Measurements from ENCODE around the gene SETD2.
"Not testable (repeated sequence)": the region's sequence is repeated elsewhere in the genome, so short reads cannot be mapped to it uniquely, and the experiment has no call there.

The SETD2 gene

GRCh38 chr3:47098910-47099309, 65.0 kb downstream of the SETD2 start:
- DNase-seq = no peak

- DNase-seq = no peak
Measured at GRCh38 chr3:47097864-47098263, 66.0 kb downstream of the SETD2 start.

- DNase-seq = no peak
Measured at GRCh38 chr3:47096959-47097358, 67.0 kb downstream of the SETD2 start.

- no peak for DNase-seq
Measured at GRCh38 chr3:47092090-47092489, 71.8 kb downstream of the SETD2 start.

GRCh38 chr3:47089630-47090029, 74.3 kb downstream of the SETD2 start:
- no peak for DNase-seq

GRCh38 chr3:47086071-47086470, 77.8 kb downstream of the SETD2 start:
- DNase-seq = no peak

- no peak for DNase-seq
Measured at GRCh38 chr3:47083786-47084185, 80.1 kb downstream of the SETD2 start.

- DNase-seq = no peak
Measured at GRCh38 chr3:47082519-47082918, 81.4 kb downstream of the SETD2 start.

GRCh38 chr3:47079432-47079831, 84.5 kb downstream of the SETD2 start:
- no peak for DNase-seq

- no peak for DNase-seq
Measured at GRCh38 chr3:47073685-47074084, 90.2 kb downstream of the SETD2 start.

- DNase-seq = no peak
Measured at GRCh38 chr3:47070770-47071169, 93.1 kb downstream of the SETD2 start.

- DNase-seq = not testable (repeated sequence)
Measured at GRCh38 chr3:47066259-47066658, 97.7 kb downstream of the SETD2 start.

GRCh38 chr3:47065681-47066080, 98.2 kb downstream of the SETD2 start:
- no peak for DNase-seq

- DNase-seq = no peak
Measured at GRCh38 chr3:47065058-47065457, 98.9 kb downstream of the SETD2 start.

- no peak for DNase-seq
Measured at GRCh38 chr3:47057212-47057671, 106.7 kb downstream of the SETD2 start.

- DNase-seq = no peak
Measured at GRCh38 chr3:47056705-47057104, 107.2 kb downstream of the SETD2 start.

- DNase-seq = no peak
Measured at GRCh38 chr3:47054412-47054811, 109.5 kb downstream of the SETD2 start.

- no peak for DNase-seq
Measured at GRCh38 chr3:47047673-47048072, 116.2 kb downstream of the SETD2 start.

- DNase-seq = no peak
Measured at GRCh38 chr3:47047069-47047468, 116.8 kb downstream of the SETD2 start.

- no peak for DNase-seq
Measured at GRCh38 chr3:47042231-47042791, 121.6 kb downstream of the SETD2 start.

GRCh38 chr3:47041114-47041513, 122.8 kb downstream of the SETD2 start:
- DNase-seq = no peak

GRCh38 chr3:47037302-47037701, 126.6 kb downstream of the SETD2 start:
- DNase-seq = not testable (repeated sequence)

- DNase-seq = no peak
Measured at GRCh38 chr3:47036145-47036544, 127.8 kb downstream of the SETD2 start.

GRCh38 chr3:47035645-47036044, 128.3 kb downstream of the SETD2 start:
- DNase-seq = no peak

- no peak for DNase-seq
Measured at GRCh38 chr3:47034868-47035489, 128.9 kb downstream of the SETD2 start.

All from NCI-H1417 (cell line).